HG02938 (cell line): Measurements from ENCODE around the gene MAPK12.

Source experiments
- ATAC-seq: cut with Tn5 transposase; IDR thresholded peaks from one replicate; pipeline ENCODE4 v1.9.1; 2021; ENCODE audit warnings: mild to moderate bottlenecking, moderate library complexity; ENCODE audit not compliant: unreplicated experiment

MAPK12 gene

GRCh38 chr22:50269573-50269969, 8.1 kb upstream of the MAPK12 start:
- ATAC-seq, result no peak

GRCh38 chr22:50268655-50269113, 7.2 kb upstream of the MAPK12 start:
- ATAC-seq, result no peak

GRCh38 chr22:50267591-50268390, 6.3 kb upstream of the MAPK12 start:
- no peak for ATAC-seq

GRCh38 chr22:50266994-50267393, 5.5 kb upstream of the MAPK12 start:
- ATAC-seq, result no peak

DNA sequence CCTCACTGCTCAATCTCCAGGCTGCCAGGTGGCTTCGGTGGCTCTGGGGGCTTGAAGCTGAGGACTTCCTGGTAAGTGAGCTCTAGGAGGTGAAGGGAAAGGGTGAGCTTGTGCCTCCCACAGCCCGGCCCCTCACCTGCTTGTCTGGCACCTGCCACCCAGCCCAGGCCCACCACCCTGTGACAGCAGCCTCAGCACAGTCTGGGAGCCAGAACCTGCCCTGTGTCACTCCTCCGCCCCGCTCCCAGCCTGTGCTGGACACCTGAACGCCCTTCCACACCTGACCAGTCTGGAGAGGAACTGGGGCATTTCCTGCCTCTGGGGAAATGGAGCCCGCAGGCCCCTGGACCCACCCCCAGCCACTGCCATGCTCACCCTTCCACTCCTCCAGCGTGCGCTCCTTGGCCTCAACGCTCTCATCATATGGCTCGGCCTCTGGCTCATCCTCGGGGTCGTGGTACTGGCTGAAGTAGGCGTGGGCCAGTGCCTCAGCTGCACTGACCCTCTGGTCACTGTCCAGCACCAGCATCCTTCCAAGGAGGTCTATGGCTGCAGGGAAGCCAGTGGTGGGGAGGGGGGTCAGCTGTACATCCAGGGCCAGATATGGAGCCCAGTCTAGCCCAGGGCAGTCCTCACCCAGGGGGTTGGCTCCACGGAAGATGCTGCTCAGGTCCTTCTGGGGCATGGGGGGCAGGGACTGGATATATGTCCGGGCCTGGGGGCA, 3.6 kb upstream of the MAPK12 start:
- ATAC-seq, result no peak

- no peak for ATAC-seq
These were observed 2.7 kb upstream of the MAPK12 start for GRCh38 chr22:50264104-50264745.

DNA sequence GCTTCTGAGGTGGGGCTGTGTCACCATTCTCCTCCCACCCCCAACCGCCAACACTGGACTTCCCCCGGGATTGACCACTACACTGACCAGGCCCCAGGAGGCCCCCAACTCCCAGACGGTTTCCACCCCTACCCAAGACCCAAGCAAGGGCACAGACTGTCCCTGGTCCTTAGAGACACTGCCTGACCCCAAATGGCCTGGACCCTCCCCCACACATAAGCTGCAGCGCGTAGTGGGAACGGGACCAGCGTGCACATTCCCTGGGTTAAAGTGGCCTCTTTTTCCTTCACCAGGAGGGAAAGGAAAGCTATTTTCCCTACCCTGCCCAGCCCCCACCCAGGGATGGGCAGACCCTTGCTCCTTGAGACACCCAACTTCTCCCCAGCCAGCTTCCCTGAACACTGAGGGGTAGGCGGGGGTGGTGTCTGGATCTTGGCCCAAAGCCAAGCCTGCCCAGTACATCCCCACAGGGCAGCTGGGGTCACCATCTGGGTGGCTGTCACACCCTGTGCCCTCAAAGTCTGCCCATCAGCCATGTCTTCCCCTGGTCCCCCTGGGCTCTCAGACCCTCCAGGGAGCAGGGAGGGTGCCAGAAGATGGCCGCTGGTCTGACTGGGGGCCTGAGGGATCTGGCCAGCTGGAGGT, 1.6 kb upstream of the MAPK12 start:
- ATAC-seq, result no peak

DNA sequence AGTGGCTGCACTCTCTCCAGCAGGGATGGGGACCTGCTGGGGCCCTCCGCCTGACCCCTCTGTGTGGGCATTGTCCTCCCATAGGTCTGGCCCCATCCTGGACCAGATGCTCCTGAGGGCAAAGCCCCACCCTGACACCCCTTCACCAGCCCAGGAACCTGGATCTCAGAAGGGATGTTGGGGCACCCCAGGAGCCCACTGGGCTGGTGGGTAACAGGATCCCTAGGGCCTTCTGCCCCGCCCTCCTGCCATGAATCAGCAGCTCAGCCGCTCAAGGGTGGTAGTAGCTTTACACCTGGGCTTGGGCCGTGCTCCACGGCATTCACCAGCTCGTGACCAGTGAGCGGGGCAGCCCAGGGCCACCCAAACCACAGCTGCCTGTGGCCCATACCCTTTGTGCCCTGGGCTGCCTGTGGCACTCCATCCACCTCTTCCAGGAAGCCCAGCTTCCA, 1.0 kb upstream of the MAPK12 start:
- ATAC-seq, result no peak

GRCh38 chr22:50260801-50261614, 475 bp downstream of the MAPK12 start:
- no peak for ATAC-seq

DNA sequence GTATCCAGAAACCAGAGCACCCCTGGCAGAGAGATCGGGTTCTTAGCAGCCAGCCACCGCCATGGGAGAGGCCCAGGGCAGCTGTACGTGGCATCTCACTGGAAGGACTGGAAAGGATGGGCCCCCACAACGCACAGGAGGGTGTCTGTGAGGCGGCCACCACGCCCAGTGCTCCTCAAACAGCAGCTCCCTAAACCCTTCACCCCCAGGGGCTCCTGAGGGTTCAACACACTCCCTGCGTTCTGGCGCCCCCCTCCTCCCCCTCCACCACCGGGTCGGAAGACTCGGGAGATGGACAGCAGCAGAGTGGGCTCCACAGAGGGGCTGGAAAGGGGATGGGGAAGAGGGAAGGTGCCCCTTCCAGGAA, 1.1 kb downstream of the MAPK12 start:
- ATAC-seq, result no peak

DNA sequence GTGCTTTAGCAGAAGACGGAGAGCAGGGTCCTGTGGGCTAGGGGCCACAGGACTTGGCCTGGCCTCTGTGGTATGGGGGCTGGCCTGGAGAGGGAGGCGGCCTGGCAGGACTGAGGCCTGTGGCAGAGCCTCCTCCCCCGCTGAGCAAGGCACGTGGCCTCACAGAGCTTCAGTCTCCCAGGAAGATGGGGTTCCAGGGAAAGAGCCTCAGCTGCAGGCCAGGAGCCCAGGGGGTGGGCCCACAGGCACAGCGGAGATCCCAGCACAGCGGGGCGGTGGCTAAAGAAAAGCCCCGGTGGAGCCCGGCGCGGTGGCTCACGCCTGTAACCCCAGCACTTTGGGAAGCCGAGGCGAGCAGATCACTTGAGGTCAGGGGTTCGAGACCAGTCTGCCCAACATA, 2.2 kb downstream of the MAPK12 start:
- no peak for ATAC-seq

GRCh38 chr22:50258361-50259292, 2.9 kb downstream of the MAPK12 start:
- no peak for ATAC-seq

- no peak for ATAC-seq
These were observed 3.8 kb downstream of the MAPK12 start for GRCh38 chr22:50257451-50258360.

- ATAC-seq, result no peak
These were observed 4.4 kb downstream of the MAPK12 start for GRCh38 chr22:50257041-50257440.

DNA sequence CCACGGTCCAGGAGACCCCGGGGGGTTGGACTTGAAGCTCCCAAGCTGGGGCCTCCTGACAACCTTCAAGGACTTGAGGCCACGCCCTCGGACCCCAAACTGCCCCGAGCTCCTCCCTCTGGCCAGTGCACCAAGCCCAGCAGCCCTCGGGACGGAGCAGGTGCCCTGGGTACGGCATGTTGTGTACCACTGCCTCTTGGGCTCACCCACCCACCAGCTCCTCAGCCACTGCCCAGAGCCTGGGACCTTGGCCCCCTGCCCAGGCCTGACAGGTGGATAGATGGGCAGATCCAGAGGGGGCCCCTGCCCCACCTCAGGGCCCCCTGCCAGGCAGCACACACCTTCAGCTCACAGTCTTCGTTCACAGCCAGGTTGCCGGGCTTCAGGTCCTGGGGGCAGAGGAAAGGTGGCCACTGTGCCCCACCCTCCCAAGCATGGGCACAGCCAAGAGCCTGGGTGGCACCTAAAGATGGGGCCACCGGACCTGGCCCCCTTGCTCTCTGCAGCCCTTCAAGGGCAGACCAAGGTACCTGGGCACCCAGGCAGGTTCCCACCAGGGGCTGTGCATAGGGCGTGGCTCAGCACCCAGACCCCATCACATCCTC, 5.1 kb downstream of the MAPK12 start:
- ATAC-seq, result no peak

- no peak for ATAC-seq
These were observed 5.9 kb downstream of the MAPK12 start for GRCh38 chr22:50255607-50256006.

DNA sequence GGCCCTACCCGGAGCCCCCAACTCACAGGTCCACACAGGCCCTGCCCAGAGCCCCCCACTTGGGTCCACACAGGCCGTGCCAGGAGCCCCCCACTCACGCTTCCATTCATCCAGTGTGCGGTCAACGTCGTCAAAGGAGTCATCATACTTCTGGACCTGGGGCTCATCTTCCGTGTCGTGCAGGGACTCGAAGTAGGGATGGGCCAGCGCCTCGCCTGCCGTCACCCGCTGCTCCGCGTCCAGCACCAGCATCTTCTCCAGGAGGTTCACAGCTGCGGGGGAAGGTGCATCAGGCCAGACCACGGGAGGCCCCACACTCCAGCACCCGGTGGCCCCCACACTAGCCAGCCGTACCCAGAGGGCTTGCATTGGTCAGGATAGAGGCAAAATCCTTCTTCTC, 6.4 kb downstream of the MAPK12 start:
- no peak for ATAC-seq

DNA sequence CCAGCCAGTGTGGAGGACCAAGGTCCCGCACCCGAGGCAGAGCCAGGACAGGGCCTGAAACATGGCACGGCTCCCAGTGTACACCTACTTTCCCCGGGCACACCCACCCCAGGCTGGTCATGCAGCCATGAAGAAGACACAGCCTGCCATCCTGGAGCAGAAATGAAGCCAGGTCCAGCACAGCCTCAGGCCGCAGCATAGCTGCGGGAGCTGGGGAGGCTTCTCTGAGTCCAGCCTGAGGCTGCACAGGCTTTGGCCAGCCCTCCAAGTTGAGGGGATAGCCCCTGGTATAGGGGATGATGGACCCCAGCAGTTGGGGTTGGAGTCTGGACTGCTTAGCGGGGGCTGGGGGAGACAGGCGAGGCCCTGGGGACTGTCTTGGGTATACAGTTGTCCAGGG, 7.5 kb downstream of the MAPK12 start:
- ATAC-seq, result no peak
